ENCODE measurements around the gene FCN1. TPM values are rescaled to one million over a fixed set of nuclear protein-coding genes. Genes with fewer than 3 reads are reported as not detected.

The FCN1 gene
- total RNA-seq, 3 donors from 2014 or later: not detected

DNA sequence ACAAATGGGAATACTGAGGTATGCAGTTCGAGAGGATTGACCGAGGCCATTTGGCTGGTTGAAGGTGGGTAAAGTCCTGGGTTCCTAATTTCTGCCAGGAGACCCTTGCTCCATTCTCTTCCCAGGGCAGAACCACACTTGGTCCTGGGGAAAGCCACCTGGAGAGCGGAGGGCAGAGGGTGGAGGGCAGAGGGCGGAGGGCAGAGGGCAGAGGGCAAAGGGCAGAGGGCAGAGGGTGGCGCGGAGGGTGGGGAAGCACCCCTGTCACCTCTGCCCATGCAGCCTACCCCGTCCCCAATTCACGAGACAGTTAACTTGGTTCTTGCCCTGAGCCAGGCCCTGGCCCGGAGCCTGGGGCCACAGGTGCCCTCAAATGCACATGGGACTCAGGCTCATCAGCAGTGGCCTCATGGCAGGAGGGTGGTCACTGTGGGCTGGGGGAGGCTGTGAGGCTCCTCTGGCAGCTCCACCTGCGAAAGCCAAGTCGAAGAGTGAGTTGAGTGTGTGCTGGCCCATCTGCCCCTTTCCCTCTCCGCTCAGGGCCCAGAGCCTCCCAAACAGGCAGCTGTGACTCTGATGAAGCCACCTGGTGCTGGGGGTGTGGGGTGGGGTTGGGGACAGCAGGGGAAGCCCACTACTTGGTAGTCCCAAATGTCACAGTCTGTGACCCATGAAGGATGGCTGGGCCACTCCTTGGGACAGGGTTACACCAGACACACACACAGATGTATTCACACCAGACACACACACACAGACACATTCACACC lies 28.0 kb upstream of the FCN1 start:
- DNase-seq: no peak
- no peak for ATAC-seq
- Mint-ChIP-seq H3K4me1 (ENCODE audit: low read depth) (no peaks in the 10 kb centered on the region), H3K4me3 (no peak overlapping the region), H3K27me3 (ENCODE audit: low read depth) (peaks cover 6% of the 10 kb centered on the region), H3K9me3 (no peaks in the 10 kb centered on the region), H3K36me3 (ENCODE audit: insufficient read depth) (no peaks in the 10 kb centered on the region)

GRCh38 chr9:134944916-134945315 lies 27.2 kb upstream of the FCN1 start:
- Mint-ChIP-seq H3K36me3 (ENCODE audit: insufficient read depth) (no peaks in the 10 kb centered on the region), H3K27me3 (ENCODE audit: low read depth) (peaks cover 6% of the 10 kb centered on the region), H3K9me3 (no peaks in the 10 kb centered on the region), H3K4me1 (ENCODE audit: low read depth) (no peaks in the 10 kb centered on the region), H3K4me3 (no peak overlapping the region)
- ATAC-seq: no peak
- DNase-seq: no peak

GRCh38 chr9:134944351-134944802 lies 26.7 kb upstream of the FCN1 start:
- Mint-ChIP-seq H3K9me3 (no peaks in the 10 kb centered on the region), H3K4me3 (no peak overlapping the region), H3K36me3 (ENCODE audit: insufficient read depth) (no peaks in the 10 kb centered on the region), H3K4me1 (ENCODE audit: low read depth) (no peaks in the 10 kb centered on the region), H3K27me3 (ENCODE audit: low read depth) (peaks cover 6% of the 10 kb centered on the region)
- DNase-seq (no peak), ATAC-seq (no peak)

DNA sequence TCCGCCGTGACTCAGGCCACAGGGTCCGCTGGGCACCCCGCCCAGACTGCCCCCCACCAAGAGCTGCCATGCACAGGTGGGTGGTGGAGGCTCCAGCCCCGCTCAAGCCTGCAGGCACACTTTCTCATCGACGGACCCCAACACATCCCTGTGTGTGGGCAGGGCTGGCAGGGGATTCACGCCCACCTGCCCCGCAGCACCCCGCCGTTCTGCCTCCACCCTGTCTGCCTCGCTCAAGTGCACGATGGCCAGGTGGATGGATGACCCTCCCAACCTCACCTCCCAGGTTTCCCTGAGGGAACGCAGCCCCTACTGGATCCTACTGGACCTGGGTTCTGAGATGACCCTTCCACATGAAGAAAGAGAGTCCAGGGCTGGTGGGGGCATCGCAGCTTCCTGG lies 26.1 kb upstream of the FCN1 start:
- H3K4me1 Mint-ChIP-seq (ENCODE audit: low read depth): no peaks in the 10 kb centered on the region
- DNase-seq (no peak), ATAC-seq (no peak)
- peaks cover 6% of the 10 kb centered on the region for H3K27me3 Mint-ChIP-seq (ENCODE audit: low read depth)
- H3K9me3 Mint-ChIP-seq: no peaks in the 10 kb centered on the region
- no peak overlapping the region for H3K4me3 Mint-ChIP-seq
- H3K36me3 Mint-ChIP-seq (ENCODE audit: insufficient read depth): no peaks in the 10 kb centered on the region

- ATAC-seq (no peak), DNase-seq (no peak)
- no peak overlapping the region for H3K4me3 Mint-ChIP-seq
- no peaks in the 10 kb centered on the region for H3K4me1 Mint-ChIP-seq (ENCODE audit: low read depth)
- H3K36me3 Mint-ChIP-seq (ENCODE audit: insufficient read depth): no peaks in the 10 kb centered on the region
- peaks cover 6% of the 10 kb centered on the region for H3K27me3 Mint-ChIP-seq (ENCODE audit: low read depth)
- H3K9me3 Mint-ChIP-seq: no peaks in the 10 kb centered on the region
Measured at GRCh38 chr9:134943411-134943810, 25.7 kb upstream of the FCN1 start.

GRCh38 chr9:134942788-134943184 lies 25.1 kb upstream of the FCN1 start:
- DNase-seq: no peak
- Mint-ChIP-seq H3K4me3 (no peak overlapping the region), H3K9me3 (no peaks in the 10 kb centered on the region), H3K4me1 (ENCODE audit: low read depth) (no peaks in the 10 kb centered on the region), H3K36me3 (ENCODE audit: insufficient read depth) (no peaks in the 10 kb centered on the region), H3K27me3 (ENCODE audit: low read depth) (peaks cover 6% of the 10 kb centered on the region)
- ATAC-seq: no peak

GRCh38 chr9:134942011-134942787 lies 24.5 kb upstream of the FCN1 start:
- Mint-ChIP-seq H3K4me3 (no peak overlapping the region), H3K9me3 (no peaks in the 10 kb centered on the region), H3K4me1 (ENCODE audit: low read depth) (no peaks in the 10 kb centered on the region), H3K36me3 (ENCODE audit: insufficient read depth) (no peaks in the 10 kb centered on the region), H3K27me3 (ENCODE audit: low read depth) (peaks cover 6% of the 10 kb centered on the region)
- ATAC-seq: no peak
- DNase-seq: no peak

- ATAC-seq: no peak
- peaks cover 6% of the 10 kb centered on the region for H3K27me3 Mint-ChIP-seq (ENCODE audit: low read depth)
- H3K4me1 Mint-ChIP-seq (ENCODE audit: low read depth): no peaks in the 10 kb centered on the region
- DNase-seq: no peak
- H3K9me3 Mint-ChIP-seq: no peaks in the 10 kb centered on the region
- H3K36me3 Mint-ChIP-seq (ENCODE audit: insufficient read depth): no peaks in the 10 kb centered on the region
- no peak overlapping the region for H3K4me3 Mint-ChIP-seq
Measured at GRCh38 chr9:134940236-134941208, 22.8 kb upstream of the FCN1 start.

DNA sequence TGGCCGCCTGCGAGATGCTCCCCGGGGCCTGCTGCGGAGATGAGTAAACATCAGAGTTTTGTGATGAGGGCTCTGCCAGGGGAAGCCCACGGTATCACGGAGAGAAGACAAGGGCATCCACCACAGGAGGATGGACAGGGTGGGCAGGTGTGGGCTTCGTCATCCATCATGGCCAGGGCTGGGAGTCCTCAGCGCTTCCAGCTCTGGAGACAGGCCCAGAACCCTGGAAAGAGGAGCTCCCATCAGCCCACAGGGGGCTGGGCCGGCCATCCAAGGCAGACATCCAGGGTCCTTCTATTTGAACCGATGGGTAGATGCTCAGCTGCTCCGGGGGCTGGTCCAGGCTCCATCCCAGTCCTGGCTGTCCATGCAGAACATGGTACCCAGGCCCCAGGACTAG lies 22.1 kb upstream of the FCN1 start:
- no peak overlapping the region for H3K4me3 Mint-ChIP-seq

DNA sequence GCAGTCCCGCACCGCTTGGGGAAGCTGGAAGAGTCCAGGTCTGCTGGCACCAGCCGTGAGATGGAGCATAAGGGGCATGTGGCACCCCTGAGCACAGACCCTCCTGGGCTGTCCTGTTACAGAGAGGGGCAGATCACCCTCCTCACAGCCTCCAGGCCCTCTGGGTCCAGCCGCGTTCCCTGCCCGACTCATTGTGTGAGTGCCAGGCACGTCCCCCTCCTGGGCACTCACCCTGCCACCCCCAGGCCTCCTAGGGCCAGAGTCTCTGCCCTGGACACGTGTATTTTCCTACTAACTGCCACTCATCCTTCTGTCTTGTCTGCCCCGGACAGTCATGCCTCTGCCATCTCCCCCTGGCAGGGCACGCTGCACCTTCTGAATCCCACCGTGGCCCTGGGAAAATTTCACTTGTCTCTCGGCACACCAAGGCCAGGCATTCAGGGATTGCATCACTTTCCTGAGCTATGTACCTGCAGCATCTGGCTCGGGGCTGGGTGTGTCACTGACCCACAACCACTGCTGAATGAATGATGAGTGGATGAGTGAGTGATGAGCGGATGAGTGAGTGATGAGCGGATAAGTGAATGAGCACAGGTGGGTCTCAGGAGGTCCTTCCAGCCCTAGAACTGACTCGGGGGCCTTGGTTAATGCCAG lies 21.5 kb upstream of the FCN1 start:
- DNase-seq (no peak), ATAC-seq (no peak)
- no peaks in the 10 kb centered on the region for H3K4me1 Mint-ChIP-seq (ENCODE audit: low read depth)
- H3K4me3 Mint-ChIP-seq: no peak overlapping the region
- no peaks in the 10 kb centered on the region for H3K9me3 Mint-ChIP-seq
- peaks cover 2% of the 10 kb centered on the region for H3K27me3 Mint-ChIP-seq (ENCODE audit: low read depth)
- no peaks in the 10 kb centered on the region for H3K36me3 Mint-ChIP-seq (ENCODE audit: insufficient read depth)

More for the DNA sequence above, 22.1 kb upstream of the FCN1 start:
- H3K4me1 Mint-ChIP-seq (ENCODE audit: low read depth): no peaks in the 10 kb centered on the region
- ATAC-seq: no peak
- H3K9me3 Mint-ChIP-seq: no peaks in the 10 kb centered on the region
- no peaks in the 10 kb centered on the region for H3K36me3 Mint-ChIP-seq (ENCODE audit: insufficient read depth)
- DNase-seq: no peak
- H3K27me3 Mint-ChIP-seq (ENCODE audit: low read depth): peaks cover 6% of the 10 kb centered on the region

- Mint-ChIP-seq H3K36me3 (ENCODE audit: insufficient read depth) (no peaks in the 10 kb centered on the region), H3K4me3 (no peak overlapping the region), H3K27me3 (ENCODE audit: low read depth) (peaks cover 2% of the 10 kb centered on the region), H3K9me3 (no peaks in the 10 kb centered on the region), H3K4me1 (ENCODE audit: low read depth) (no peaks in the 10 kb centered on the region)
- DNase-seq: no peak
- no peak for ATAC-seq
Measured at GRCh38 chr9:134938346-134939079, 20.8 kb upstream of the FCN1 start.

DNA sequence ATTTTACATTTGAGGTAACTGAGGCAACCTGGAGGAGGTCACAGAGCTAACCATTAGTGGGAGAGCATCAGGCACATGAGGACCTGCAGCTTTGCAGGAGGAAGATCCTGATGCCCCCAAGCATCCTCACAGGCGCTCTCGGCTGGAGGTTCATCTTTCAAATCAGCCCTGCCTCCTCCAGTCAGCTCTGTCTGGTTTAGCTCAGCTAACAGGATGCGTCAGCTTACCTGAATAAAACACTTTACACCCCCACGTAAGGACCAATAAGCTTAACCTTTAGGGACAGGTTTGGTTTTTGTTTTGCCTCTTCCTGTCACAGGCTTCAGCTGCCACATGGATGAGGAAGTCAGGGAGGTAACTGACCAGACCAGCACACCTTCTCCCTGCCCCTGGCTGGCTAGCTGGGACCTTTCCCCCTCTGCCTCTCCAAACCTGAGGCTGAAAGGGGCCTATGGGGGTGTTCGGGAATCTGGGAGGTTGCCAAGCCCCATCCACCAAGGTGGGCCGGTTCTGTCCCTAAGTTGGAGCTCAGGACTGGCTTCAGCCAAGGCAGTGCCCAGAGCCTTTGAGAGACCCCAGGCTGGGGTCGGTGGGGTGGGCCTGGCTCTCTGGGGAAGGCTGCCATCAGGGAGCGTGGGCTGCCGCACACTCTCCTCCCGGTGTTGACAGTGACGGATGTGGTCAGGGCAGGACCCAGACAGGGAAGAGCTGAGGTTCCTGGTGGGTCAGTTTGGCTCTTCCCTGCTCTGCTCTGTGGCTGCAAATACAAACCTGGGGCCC lies 20.0 kb upstream of the FCN1 start:
- ATAC-seq (no peak), DNase-seq (no peak)
- Mint-ChIP-seq H3K4me1 (ENCODE audit: low read depth) (no peaks in the 10 kb centered on the region), H3K27me3 (ENCODE audit: low read depth) (no peaks in the 10 kb centered on the region), H3K9me3 (no peaks in the 10 kb centered on the region), H3K36me3 (ENCODE audit: insufficient read depth) (no peaks in the 10 kb centered on the region), H3K4me3 (no peak overlapping the region)

- Mint-ChIP-seq H3K27me3 (ENCODE audit: low read depth) (peaks cover 4% of the 10 kb centered on the region), H3K4me1 (ENCODE audit: low read depth) (no peaks in the 10 kb centered on the region), H3K4me3 (no peak overlapping the region), H3K36me3 (ENCODE audit: insufficient read depth) (no peaks in the 10 kb centered on the region), H3K9me3 (no peaks in the 10 kb centered on the region)
- DNase-seq (no peak), ATAC-seq (no peak)
Measured at GRCh38 chr9:134937164-134937555, 19.4 kb upstream of the FCN1 start.
